Measurements from ENCODE around the gene TCF7L2.
A peak's percentile ranks its signal among the peaks of the same experiment; 100 is the strongest.

TCF7L2 gene

DNA sequence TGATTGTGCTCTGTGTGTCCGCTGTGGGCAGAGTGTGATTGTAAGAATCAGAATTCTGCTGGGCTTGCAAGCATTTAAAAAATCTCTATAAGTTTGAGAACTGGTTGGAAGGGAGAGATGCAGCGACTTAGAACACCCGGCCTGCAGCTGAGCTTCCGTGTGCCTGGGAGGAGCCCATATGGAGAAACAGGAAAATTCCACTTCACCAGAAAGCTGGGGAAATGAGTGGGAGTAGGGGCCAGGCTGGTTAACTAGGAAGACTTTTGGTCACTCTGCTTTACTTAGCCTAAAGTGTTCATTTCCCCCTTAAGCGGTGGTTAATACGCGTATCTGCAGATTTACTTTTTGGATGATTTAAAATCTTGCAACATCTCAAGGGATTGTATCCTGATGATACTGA, 72.2 kb downstream of the TCF7L2 start:
- Histone ChIP-seq H3K4me3 (ENCODE audit: extremely low read depth, insufficient read depth, low read length, poor library complexity, severe bottlenecking) (no peak overlapping the region), H3K36me3 (ENCODE audit: control insufficient read depth, insufficient read depth, low read length) (peaks cover 16% of the 10 kb centered on the region), H3K27ac (ENCODE audit: low read depth, low read length, severe bottlenecking) (no peak overlapping the region), H3K4me1 (ENCODE audit: control insufficient read depth, insufficient read depth, low read length, poor library complexity, severe bottlenecking) (peaks cover 49% of the 10 kb centered on the region), H3K9me3 (ENCODE audit: control insufficient read depth, low read length) (no peaks in the 10 kb centered on the region)
- WGBS, 2 experiments (ENCODE audit: insufficient coverage in 2 of 2), result 90 to 94% methylated on average over 4 of the region's 7 CpGs

DNA sequence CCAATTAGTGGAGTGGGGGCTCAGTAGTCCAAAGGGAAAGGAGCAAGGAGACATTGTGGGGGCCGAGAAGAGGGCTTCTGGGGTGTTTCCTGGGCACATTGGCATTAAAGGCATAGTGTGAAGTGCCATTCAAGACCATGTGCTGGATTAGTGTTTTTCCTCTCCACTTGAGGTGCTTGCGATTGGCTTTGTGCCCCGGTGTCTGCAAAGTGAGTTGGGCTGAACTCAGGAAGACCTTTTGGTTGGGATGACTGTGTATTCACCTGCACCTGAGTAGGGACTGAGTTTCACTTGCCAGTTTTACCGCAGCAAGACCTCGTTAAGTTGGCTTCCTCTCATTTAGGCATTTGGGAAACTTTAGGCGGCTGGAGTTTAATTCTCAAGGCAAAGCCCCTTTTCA, 73.0 kb downstream of the TCF7L2 start:
- Histone ChIP-seq H3K36me3 (ENCODE audit: control insufficient read depth, insufficient read depth, low read length) (peaks cover 12% of the 10 kb centered on the region), H3K4me3 (ENCODE audit: extremely low read depth, insufficient read depth, low read length, poor library complexity, severe bottlenecking) (no peak overlapping the region), H3K27ac (ENCODE audit: low read depth, low read length, severe bottlenecking) (no peak overlapping the region), H3K4me1 (ENCODE audit: control insufficient read depth, insufficient read depth, low read length, poor library complexity, severe bottlenecking) (peaks cover 51% of the 10 kb centered on the region), H3K9me3 (ENCODE audit: control insufficient read depth, low read length) (no peaks in the 10 kb centered on the region)
- 92 to 93% methylated on average over 3 to 5 of the region's 6 CpGs for WGBS, 2 experiments (ENCODE audit: insufficient coverage in 2 of 2)

DNA sequence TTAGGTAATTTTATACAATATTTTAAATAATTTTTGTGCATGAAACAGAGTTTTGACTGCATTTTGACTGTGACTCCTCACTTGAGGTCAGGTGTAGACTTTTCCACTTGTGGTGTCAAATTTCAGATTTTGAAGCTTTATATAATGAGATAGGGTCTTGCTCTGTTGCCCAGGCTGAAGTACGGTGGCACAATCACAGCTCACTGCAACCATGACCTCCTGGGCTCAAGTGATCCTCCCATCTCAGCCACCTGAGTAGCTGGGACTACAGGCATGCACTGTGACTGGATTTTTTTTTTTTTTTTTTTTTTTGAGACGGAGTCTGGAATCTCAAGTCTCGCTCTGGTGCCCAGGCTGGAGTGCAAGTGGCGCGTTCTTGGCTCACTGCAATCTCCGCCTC, 74.9 kb downstream of the TCF7L2 start:
- 98 to 100% methylated on average over 2 to 4 of the region's 6 CpGs for WGBS, 2 experiments (ENCODE audit: insufficient coverage in 2 of 2)
- Histone ChIP-seq H3K27ac (ENCODE audit: low read depth, low read length, severe bottlenecking) (no peak overlapping the region), H3K9me3 (ENCODE audit: control insufficient read depth, low read length) (no peaks in the 10 kb centered on the region), H3K4me3 (ENCODE audit: extremely low read depth, insufficient read depth, low read length, poor library complexity, severe bottlenecking) (no peak overlapping the region), H3K36me3 (ENCODE audit: control insufficient read depth, insufficient read depth, low read length) (peaks cover 11% of the 10 kb centered on the region), H3K4me1 (ENCODE audit: control insufficient read depth, insufficient read depth, low read length, poor library complexity, severe bottlenecking) (peaks cover 49% of the 10 kb centered on the region)

DNA sequence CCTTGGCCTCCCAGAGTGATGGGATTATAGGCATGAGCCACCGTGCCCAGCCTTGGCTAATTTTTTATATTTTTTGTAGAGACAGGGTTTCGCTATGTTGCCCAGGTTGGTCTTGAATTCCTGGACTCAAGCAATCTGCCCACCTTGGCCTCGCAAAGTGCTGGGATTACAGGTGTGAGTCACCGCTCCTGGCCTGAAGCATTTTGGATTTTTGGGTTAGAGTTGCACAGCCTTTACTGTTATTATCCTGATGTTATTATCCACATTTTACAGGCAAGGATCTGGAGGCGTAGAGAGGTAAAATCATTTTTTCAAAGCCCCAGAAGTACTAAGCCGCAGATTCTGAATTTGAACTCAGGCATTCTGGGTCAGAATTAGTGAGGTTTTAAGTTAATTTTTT, 75.4 kb downstream of the TCF7L2 start:
- H3K36me3 ChIP-seq (ENCODE audit: control insufficient read depth, insufficient read depth, low read length), result peaks cover 10% of the 10 kb centered on the region
- 100% methylated on average over 2 to 5 of the region's 6 CpGs for WGBS, 2 experiments (ENCODE audit: insufficient coverage in 2 of 2)
- no peaks in the 10 kb centered on the region for H3K9me3 ChIP-seq (ENCODE audit: control insufficient read depth, low read length)
- H3K4me3 ChIP-seq (ENCODE audit: extremely low read depth, insufficient read depth, low read length, poor library complexity, severe bottlenecking), result no peak overlapping the region
- H3K27ac ChIP-seq (ENCODE audit: low read depth, low read length, severe bottlenecking), result no peak overlapping the region
- H3K4me1 ChIP-seq (ENCODE audit: control insufficient read depth, insufficient read depth, low read length, poor library complexity, severe bottlenecking), result peaks cover 49% of the 10 kb centered on the region

DNA sequence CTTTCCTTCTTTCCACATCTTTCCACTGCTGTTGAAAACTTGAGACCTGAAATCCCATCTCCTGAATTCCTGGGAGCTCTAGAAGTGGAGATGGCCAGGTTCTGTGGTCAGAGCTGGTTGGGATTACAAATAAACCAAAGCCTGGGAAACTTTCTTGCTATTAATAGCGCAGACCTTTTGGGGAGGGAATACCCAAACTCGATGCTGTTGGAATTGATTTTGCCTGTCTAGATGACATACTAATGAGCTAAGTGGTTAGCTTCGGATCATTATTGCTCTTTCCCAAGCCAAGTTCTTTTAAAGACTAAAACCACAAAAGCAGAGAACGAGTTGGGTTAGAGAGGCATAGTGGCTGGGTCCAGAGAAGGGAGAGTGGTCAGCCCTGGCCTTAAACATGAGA, 76.6 kb downstream of the TCF7L2 start:
- 77 to 94% methylated on average over 3 of the region's 4 CpGs for WGBS, 2 experiments (ENCODE audit: insufficient coverage in 2 of 2)
- no peak overlapping the region for H3K4me3 ChIP-seq (ENCODE audit: extremely low read depth, insufficient read depth, low read length, poor library complexity, severe bottlenecking)

DNA sequence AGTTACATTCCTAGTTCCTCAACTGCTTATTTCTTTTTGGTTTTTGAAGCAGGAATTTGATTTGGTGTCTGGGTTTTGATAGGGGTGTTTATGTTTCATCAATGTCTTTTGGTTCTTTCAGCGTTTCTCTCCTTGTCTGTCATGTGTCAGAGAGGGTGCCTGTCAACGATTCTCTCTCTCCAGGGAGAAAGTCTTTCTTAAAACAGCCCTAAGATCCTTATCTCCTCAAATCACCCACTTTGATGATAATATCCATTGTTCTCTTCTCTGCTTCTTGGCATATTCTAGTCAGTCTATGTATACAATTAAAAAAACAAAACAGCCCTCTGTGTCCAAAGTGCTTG, 77.2 kb downstream of the TCF7L2 start:
- H3K36me3 ChIP-seq (ENCODE audit: control insufficient read depth, insufficient read depth, low read length), result peaks cover 19% of the 10 kb centered on the region
- peak overlapping the region; percentile 93 for H3K27ac ChIP-seq (ENCODE audit: low read depth, low read length, severe bottlenecking)
- peaks cover 42% of the 10 kb centered on the region for H3K4me1 ChIP-seq (ENCODE audit: control insufficient read depth, insufficient read depth, low read length, poor library complexity, severe bottlenecking)
- no peaks in the 10 kb centered on the region for H3K9me3 ChIP-seq (ENCODE audit: control insufficient read depth, low read length)
- no peak overlapping the region for H3K4me3 ChIP-seq (ENCODE audit: extremely low read depth, insufficient read depth, low read length, poor library complexity, severe bottlenecking)
- 27% methylated on average over 2 of the region's 2 CpGs; no CpG with 5 or more reads in 1 of the 2 experiments for WGBS, 2 experiments (ENCODE audit: insufficient coverage in 2 of 2)

More for the DNA sequence above, 76.6 kb downstream of the TCF7L2 start:
- H3K9me3 ChIP-seq (ENCODE audit: control insufficient read depth, low read length), result no peaks in the 10 kb centered on the region
- peaks cover 15% of the 10 kb centered on the region for H3K36me3 ChIP-seq (ENCODE audit: control insufficient read depth, insufficient read depth, low read length)
- H3K4me1 ChIP-seq (ENCODE audit: control insufficient read depth, insufficient read depth, low read length, poor library complexity, severe bottlenecking), result peaks cover 41% of the 10 kb centered on the region
- peak overlapping the region; percentile 93 for H3K27ac ChIP-seq (ENCODE audit: low read depth, low read length, severe bottlenecking)

DNA sequence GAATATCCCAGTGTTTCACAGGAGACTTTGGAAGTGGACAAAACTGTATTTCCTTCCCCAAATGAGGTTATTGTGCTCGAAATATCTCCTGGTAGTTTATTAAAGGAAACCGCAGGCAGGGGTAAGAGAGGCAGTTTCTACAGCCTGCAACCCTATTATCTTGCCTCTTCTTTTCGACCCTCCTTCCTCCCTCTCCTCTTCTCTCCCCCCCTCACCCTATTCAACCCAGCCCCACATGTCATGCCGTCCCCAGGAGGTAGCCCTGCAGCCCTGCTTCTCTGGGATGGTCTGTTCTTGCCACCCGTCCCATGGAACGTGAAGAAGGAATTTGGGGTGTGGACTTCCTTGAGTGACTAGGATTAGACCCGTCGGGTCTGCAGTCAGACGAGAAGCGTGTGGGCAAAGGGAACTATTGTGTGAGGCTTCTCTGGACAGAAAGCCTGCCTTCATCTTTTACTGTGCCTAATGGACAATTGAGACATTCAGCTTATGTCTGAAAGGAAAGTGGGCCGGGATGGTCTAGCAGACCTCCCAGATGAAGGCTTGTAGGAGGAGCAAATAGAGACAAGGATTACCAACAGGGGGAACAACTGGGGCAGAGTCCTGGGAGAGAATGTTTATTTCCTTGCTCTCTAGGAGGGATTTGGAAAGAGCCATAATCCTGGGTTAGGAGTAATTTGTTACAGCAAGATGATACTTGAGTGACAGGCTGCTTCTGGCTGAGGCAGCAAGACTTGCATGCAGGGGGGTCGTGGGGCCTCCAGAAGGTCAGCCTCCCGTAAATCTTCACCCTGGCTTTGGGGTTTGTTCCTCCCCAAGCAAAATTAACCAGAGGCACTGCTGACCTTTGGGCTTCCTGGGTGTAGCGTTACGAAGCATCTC, 77.8 kb downstream of the TCF7L2 start:
- Histone ChIP-seq H3K27ac (ENCODE audit: low read depth, low read length, severe bottlenecking) (peak overlapping the region; percentile 93), H3K4me1 (ENCODE audit: control insufficient read depth, insufficient read depth, low read length, poor library complexity, severe bottlenecking) (peaks cover 45% of the 10 kb centered on the region), H3K36me3 (ENCODE audit: control insufficient read depth, insufficient read depth, low read length) (peaks cover 19% of the 10 kb centered on the region), H3K9me3 (ENCODE audit: control insufficient read depth, low read length) (no peaks in the 10 kb centered on the region), H3K4me3 (ENCODE audit: extremely low read depth, insufficient read depth, low read length, poor library complexity, severe bottlenecking) (no peak overlapping the region)
- WGBS, 2 experiments (ENCODE audit: insufficient coverage in 2 of 2), result 28 to 35% methylated on average over 9 to 14 of the region's 15 CpGs

DNA sequence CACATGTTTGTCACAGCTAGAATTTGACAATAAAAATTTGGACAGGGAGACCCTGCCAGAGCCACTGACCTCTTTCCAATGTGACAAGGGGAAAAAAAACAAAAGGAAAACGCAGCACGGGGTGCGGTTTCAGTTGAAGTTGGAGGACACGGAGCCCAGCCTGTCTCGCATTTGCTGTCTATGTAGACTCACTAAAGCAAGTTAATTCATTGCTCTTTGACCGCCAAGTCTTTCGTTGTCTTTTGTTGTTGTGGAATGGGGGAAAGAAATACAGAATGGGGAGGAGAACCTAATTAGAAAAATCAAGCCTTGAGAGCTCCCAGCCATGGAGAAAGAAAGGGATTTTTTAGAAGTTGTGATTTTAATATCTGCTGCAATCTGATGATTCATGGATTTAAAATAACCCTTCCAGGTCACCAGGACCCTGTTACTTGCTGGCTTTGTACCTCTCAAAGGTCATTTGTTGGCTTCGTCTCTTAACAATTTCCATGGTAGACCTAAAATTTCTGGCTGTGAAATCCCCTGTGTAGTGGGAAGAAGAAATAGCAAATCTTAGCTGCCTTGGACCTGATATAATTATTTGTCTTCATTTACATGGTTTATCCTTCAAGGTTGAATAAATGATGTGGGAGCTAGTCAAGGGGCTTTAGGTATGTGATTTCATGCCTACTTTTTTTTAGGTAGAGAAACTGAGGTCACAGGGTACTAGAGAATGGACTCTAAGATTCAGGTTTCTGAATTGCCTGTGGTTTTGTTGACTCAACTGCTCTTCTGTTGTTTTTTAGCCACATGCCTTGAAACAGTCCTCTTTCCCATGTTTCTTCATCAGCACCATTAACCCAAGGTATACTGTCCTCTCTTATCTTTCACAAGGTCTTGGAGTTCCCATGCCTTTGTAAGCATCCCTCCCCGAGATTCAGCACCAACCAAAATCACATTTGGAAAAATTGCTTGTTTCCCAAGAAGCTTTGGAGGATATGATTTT, 78.7 kb downstream of the TCF7L2 start:
- Histone ChIP-seq H3K4me3 (ENCODE audit: extremely low read depth, insufficient read depth, low read length, poor library complexity, severe bottlenecking) (no peak overlapping the region), H3K9me3 (ENCODE audit: control insufficient read depth, low read length) (no peaks in the 10 kb centered on the region), H3K27ac (ENCODE audit: low read depth, low read length, severe bottlenecking) (peak overlapping the region; percentile 93), H3K4me1 (ENCODE audit: control insufficient read depth, insufficient read depth, low read length, poor library complexity, severe bottlenecking) (peaks cover 45% of the 10 kb centered on the region), H3K36me3 (ENCODE audit: control insufficient read depth, insufficient read depth, low read length) (peaks cover 22% of the 10 kb centered on the region)
- WGBS, 2 experiments (ENCODE audit: insufficient coverage in 2 of 2), result 64 to 65% methylated on average over 5 to 8 of the region's 9 CpGs

DNA sequence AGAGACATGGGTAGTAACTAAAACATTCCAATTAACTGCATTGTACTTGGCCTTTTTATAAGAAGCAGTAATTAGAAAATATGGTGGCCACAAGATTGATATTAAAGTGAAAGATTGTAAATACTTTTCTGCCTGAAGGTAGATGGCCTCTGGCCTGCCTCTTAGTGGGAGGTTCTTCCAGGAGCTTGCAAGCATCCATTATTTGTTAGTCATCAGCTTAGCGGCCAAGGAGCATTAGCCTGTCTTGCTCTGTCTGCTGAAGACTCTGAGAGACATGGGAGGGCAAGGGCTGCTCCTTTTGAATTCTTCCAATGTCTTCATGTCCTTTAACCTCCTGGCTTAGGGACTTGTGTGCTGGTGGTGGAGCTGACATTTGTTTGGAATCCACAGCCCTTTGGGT, 80.4 kb downstream of the TCF7L2 start:
- H3K36me3 ChIP-seq (ENCODE audit: control insufficient read depth, insufficient read depth, low read length), result peaks cover 17% of the 10 kb centered on the region
- H3K9me3 ChIP-seq (ENCODE audit: control insufficient read depth, low read length), result no peaks in the 10 kb centered on the region
- H3K27ac ChIP-seq (ENCODE audit: low read depth, low read length, severe bottlenecking), result no peak overlapping the region
- WGBS, 2 experiments (ENCODE audit: insufficient coverage in 2 of 2), result 63 to 89% methylated on average over 1 of the region's 1 CpG
- H3K4me3 ChIP-seq (ENCODE audit: extremely low read depth, insufficient read depth, low read length, poor library complexity, severe bottlenecking), result no peak overlapping the region
- H3K4me1 ChIP-seq (ENCODE audit: control insufficient read depth, insufficient read depth, low read length, poor library complexity, severe bottlenecking), result peaks cover 43% of the 10 kb centered on the region

DNA sequence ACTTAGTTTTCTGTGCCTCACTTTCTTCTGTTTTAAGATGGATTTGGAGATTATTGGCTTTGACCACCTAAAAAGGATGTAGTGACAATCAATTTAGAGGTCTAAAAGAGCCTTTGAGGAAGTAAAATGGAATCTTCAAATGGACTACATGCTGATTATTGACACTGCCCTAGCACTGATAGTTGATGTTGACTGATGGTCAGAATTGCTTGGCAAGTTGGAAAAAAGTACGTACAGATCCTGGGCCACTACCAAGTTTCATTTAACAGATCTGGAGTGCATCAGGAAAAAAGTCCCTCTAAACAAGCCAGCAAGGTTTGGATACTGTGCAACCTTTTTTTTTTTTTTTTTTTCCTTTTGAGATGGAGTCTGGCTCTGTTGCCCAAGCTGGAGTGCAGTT, 81.1 kb downstream of the TCF7L2 start:
- no peak overlapping the region for H3K4me3 ChIP-seq (ENCODE audit: extremely low read depth, insufficient read depth, low read length, poor library complexity, severe bottlenecking)
- peaks cover 38% of the 10 kb centered on the region for H3K4me1 ChIP-seq (ENCODE audit: control insufficient read depth, insufficient read depth, low read length, poor library complexity, severe bottlenecking)
- no peaks in the 10 kb centered on the region for H3K9me3 ChIP-seq (ENCODE audit: control insufficient read depth, low read length)
- H3K36me3 ChIP-seq (ENCODE audit: control insufficient read depth, insufficient read depth, low read length), result peaks cover 21% of the 10 kb centered on the region
- H3K27ac ChIP-seq (ENCODE audit: low read depth, low read length, severe bottlenecking), result no peak overlapping the region
- 100% methylated on average over 1 of the region's 1 CpG; no CpG with 5 or more reads in 1 of the 2 experiments for WGBS, 2 experiments (ENCODE audit: insufficient coverage in 2 of 2)

All from mesodermal cell (in vitro differentiated cells).